Osteoblast (primary cell): ENCODE data around the gene CIPC. TPM values are rescaled to one million over a fixed set of nuclear protein-coding genes. Genes with fewer than 3 reads are reported as not detected.

Experiments
- DNase-seq: peaks from one replicate; pipeline ENCODE4 v3.0.0; 2011; ENCODE audit warnings: low spot score, mixed read lengths; ENCODE audit not compliant: insufficient read length; ENCODE audit errors: missing footprints
- H2AFZ ChIP-seq: 2 replicates; pipeline ENCODE4 v1.6.0; 2011; ENCODE audit warnings: mild to moderate bottlenecking, low read length
- H3K27ac ChIP-seq: 2 replicates; pipeline ENCODE4 v1.5.1; 2011; ENCODE audit warnings: mild to moderate bottlenecking, low read depth, low read length, moderate library complexity
- H3K27me3 ChIP-seq: 2 replicates; pipeline ENCODE4 v1.6.0; 2012; ENCODE audit warnings: mild to moderate bottlenecking, control low read depth, inconsistent platforms, low read length, moderate library complexity; ENCODE audit not compliant: insufficient read depth
- H3K36me3 ChIP-seq: 2 replicates; pipeline ENCODE4 v1.5.1; 2011; ENCODE audit warnings: mild to moderate bottlenecking, low read length, control low read depth, moderate library complexity; ENCODE audit not compliant: insufficient read depth
- H3K4me1 ChIP-seq: 2 replicates; pipeline ENCODE4 v1.5.1; 2011; ENCODE audit warnings: mild to moderate bottlenecking, low read length, control low read depth, moderate library complexity; ENCODE audit not compliant: insufficient read depth
- H3K4me2 ChIP-seq: 2 replicates; pipeline ENCODE4 v1.6.0; 2011; ENCODE audit warnings: mild to moderate bottlenecking, low read length; ENCODE audit not compliant: insufficient read depth
- H3K4me3 ChIP-seq: fragments of 200-600 bp; sonication (generic); 3 replicates; pipeline ENCODE4 v1.5.1; 2012; ENCODE audit warnings: mild to moderate bottlenecking, low read length, inconsistent platforms; ENCODE audit not compliant: insufficient read depth
- H3K79me2 ChIP-seq: 2 replicates; pipeline ENCODE4 v1.6.0; 2012; ENCODE audit warnings: mild to moderate bottlenecking, low read length, control low read depth, inconsistent platforms; ENCODE audit not compliant: insufficient read depth
- H3K9me3 ChIP-seq: 2 replicates; pipeline ENCODE4 v1.5.1; 2011; ENCODE audit warnings: low read depth, low read length, control low read depth
- H4K20me1 ChIP-seq: 2 replicates; pipeline ENCODE4 v1.6.0; 2012; ENCODE audit warnings: mild to moderate bottlenecking, low read length, control low read depth; ENCODE audit not compliant: insufficient read depth
- CTCF ChIP-seq: IDR thresholded peaks from 2 replicates; pipeline ENCODE4 v1.5.1; 2011; ENCODE audit warnings: mild to moderate bottlenecking, low read depth, low read length, moderate library complexity; ENCODE audit errors: extremely low read depth
- total RNA-seq: library from RNA; depleted of rRNA; stranded (reverse); fragments of >200 nt; gene quantifications from 2 replicates; pipeline ENCODE4 v1.2.3, GENCODE V29; 2012

CIPC gene
- total RNA-seq, 1 donor = 16.6 TPM

- peaks cover 4% of the 10 kb centered on the region for H4K20me1 ChIP-seq
- H3K4me3 ChIP-seq = no peak overlapping the region
- H3K4me1 ChIP-seq = no peaks in the 10 kb centered on the region
- H3K36me3 ChIP-seq = peaks cover 45% of the 10 kb centered on the region
- no peak overlapping the region for H2AFZ ChIP-seq
- peaks cover 17% of the 10 kb centered on the region for H3K79me2 ChIP-seq
- H3K4me2 ChIP-seq = no peak overlapping the region
- DNase-seq = no peak
- no peaks in the 10 kb centered on the region for H3K27me3 ChIP-seq
- H3K27ac ChIP-seq = no peak overlapping the region
- no peak for TF ChIP-seq CTCF
- H3K9me3 ChIP-seq = no peaks in the 10 kb centered on the region
Observed at GRCh38 chr14:77108753-77109152, 10.7 kb downstream of the CIPC start.

GRCh38 chr14:77109656-77110055 is 11.6 kb downstream of the CIPC start:
- Histone ChIP-seq H3K79me2 (peaks cover 8% of the 10 kb centered on the region), H3K27ac (no peak overlapping the region), H3K4me1 (no peaks in the 10 kb centered on the region), H4K20me1 (peaks cover under 1% of the 10 kb centered on the region), H3K9me3 (no peaks in the 10 kb centered on the region), H3K36me3 (peaks cover 51% of the 10 kb centered on the region), H3K4me3 (no peak overlapping the region), H3K4me2 (no peak overlapping the region), H3K27me3 (no peaks in the 10 kb centered on the region), H2AFZ (no peak overlapping the region)
- no peak for DNase-seq
- no peak for TF ChIP-seq CTCF

GRCh38 chr14:77110286-77110685 is 12.2 kb downstream of the CIPC start:
- peaks cover 3% of the 10 kb centered on the region for H3K79me2 ChIP-seq
- H3K4me3 ChIP-seq = no peak overlapping the region
- no peak overlapping the region for H3K27ac ChIP-seq
- no peaks in the 10 kb centered on the region for H4K20me1 ChIP-seq
- H3K27me3 ChIP-seq = no peaks in the 10 kb centered on the region
- H3K9me3 ChIP-seq = no peaks in the 10 kb centered on the region
- DNase-seq = no peak
- no peak overlapping the region for H2AFZ ChIP-seq
- H3K4me1 ChIP-seq = no peaks in the 10 kb centered on the region
- H3K4me2 ChIP-seq = no peak overlapping the region
- no peak for TF ChIP-seq CTCF
- peaks cover 52% of the 10 kb centered on the region for H3K36me3 ChIP-seq

- no peak for TF ChIP-seq CTCF
- Histone ChIP-seq H2AFZ (no peak overlapping the region), H3K9me3 (no peaks in the 10 kb centered on the region), H3K27me3 (no peaks in the 10 kb centered on the region), H3K36me3 (peaks cover 46% of the 10 kb centered on the region), H3K4me2 (no peak overlapping the region), H3K79me2 (peaks cover 3% of the 10 kb centered on the region), H3K4me1 (no peaks in the 10 kb centered on the region), H3K27ac (no peak overlapping the region), H3K4me3 (no peak overlapping the region), H4K20me1 (no peaks in the 10 kb centered on the region)
- no peak for DNase-seq
Observed at GRCh38 chr14:77111021-77111420, 13.0 kb downstream of the CIPC start.
